Jurkat, Clone E6-1 (cell line): ENCODE results near the gene KCNC1.

Experiments used
- DNase-seq: peaks from one replicate; pipeline ENCODE4 v3.0.0-alpha.2; 2011; ENCODE audit warnings: low read depth, low spot score
- H3K4me3 ChIP-seq: 2 replicates; pipeline ENCODE4 v1.5.1; 2011; ENCODE audit warnings: mild to moderate bottlenecking, low read length, control low read depth, moderate library complexity

The KCNC1 gene

GRCh38 chr11:17768547-17768946 lies 34.0 kb downstream of the KCNC1 start:
- no peak for DNase-seq
- H3K4me3 ChIP-seq, result no peak overlapping the region

- H3K4me3 ChIP-seq, result no peak overlapping the region
- DNase-seq, result no peak
Observed at GRCh38 chr11:17769218-17769617, 34.6 kb downstream of the KCNC1 start.

GRCh38 chr11:17770048-17770652 lies 35.6 kb downstream of the KCNC1 start:
- peak; percentile 17 for DNase-seq

GRCh38 chr11:17770917-17771316 lies 36.3 kb downstream of the KCNC1 start:
- DNase-seq, result no peak
- no peak overlapping the region for H3K4me3 ChIP-seq

More at GRCh38 chr11:17770048-17770652, 35.6 kb downstream of the KCNC1 start:
- H3K4me3 ChIP-seq, result no peak overlapping the region

GRCh38 chr11:17771415-17771814 lies 36.8 kb downstream of the KCNC1 start:
- no peak for DNase-seq
- H3K4me3 ChIP-seq, result no peak overlapping the region

GRCh38 chr11:17771841-17772401 lies 37.3 kb downstream of the KCNC1 start:
- H3K4me3 ChIP-seq, result no peak overlapping the region
- DNase-seq, result no peak

GRCh38 chr11:17772704-17773600 lies 38.4 kb downstream of the KCNC1 start:
- no peak overlapping the region for H3K4me3 ChIP-seq
- DNase-seq, result no peak

- DNase-seq, result no peak
- H3K4me3 ChIP-seq, result no peak overlapping the region
Observed at GRCh38 chr11:17773674-17774073, 39.1 kb downstream of the KCNC1 start.

GRCh38 chr11:17774232-17775034 lies 39.9 kb downstream of the KCNC1 start:
- H3K4me3 ChIP-seq, result no peak overlapping the region
- DNase-seq, result no peak

- H3K4me3 ChIP-seq, result no peak overlapping the region
- no peak for DNase-seq
Observed at GRCh38 chr11:17775035-17775348, 40.4 kb downstream of the KCNC1 start.

- no peak for DNase-seq
- no peak overlapping the region for H3K4me3 ChIP-seq
Observed at GRCh38 chr11:17775507-17776211, 41.1 kb downstream of the KCNC1 start.

GRCh38 chr11:17776212-17776875 lies 41.8 kb downstream of the KCNC1 start:
- H3K4me3 ChIP-seq, result no peak overlapping the region
- no peak for DNase-seq

- no peak for DNase-seq
- H3K4me3 ChIP-seq, result no peak overlapping the region
Observed at GRCh38 chr11:17777086-17777737, 42.6 kb downstream of the KCNC1 start.

GRCh38 chr11:17777738-17778091 lies 43.1 kb downstream of the KCNC1 start:
- no peak for DNase-seq
- no peak overlapping the region for H3K4me3 ChIP-seq

GRCh38 chr11:17778352-17778751 lies 43.8 kb downstream of the KCNC1 start:
- no peak overlapping the region for H3K4me3 ChIP-seq
- no peak for DNase-seq

GRCh38 chr11:17778956-17779860 lies 44.6 kb downstream of the KCNC1 start:
- no peak overlapping the region for H3K4me3 ChIP-seq
- no peak for DNase-seq

GRCh38 chr11:17779861-17780594 lies 45.4 kb downstream of the KCNC1 start:
- no peak overlapping the region for H3K4me3 ChIP-seq
- DNase-seq, result no peak
